Hematopoietic multipotent progenitor cell treated with erythropoietin and hydrocortisone succinate and interleukin-3 and kit ligand, for 17 days (in vitro differentiated cells): ENCODE measurements around the gene GBP5.
"Not testable (repeated sequence)": the region's sequence is repeated elsewhere in the genome, so short reads cannot be mapped to it uniquely, and the experiment has no call there.

Source experiments
- DNase-seq: peaks from one replicate; pipeline ENCODE4 v3.0.0-alpha.2; 2015; ENCODE audit warnings: low spot score

GBP5 gene

DNA sequence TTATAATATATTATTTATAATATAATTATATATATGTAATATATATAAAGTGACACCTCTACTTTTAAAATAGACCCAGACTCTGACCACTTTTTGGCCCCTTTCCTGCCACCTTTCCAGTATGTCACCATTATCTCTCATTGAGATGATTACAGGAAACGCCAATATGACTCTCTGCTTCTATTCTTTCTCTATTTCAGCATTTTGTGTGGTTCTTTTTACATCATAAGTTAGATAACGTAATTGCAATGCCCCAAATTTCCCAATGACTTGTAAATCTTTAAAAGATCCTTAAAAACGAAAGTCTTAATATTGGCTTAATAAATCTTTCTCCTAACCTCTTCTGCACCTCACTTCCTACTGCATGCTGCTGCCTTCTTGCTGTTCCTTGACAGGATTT lies 8.1 kb upstream of the GBP5 start:
- no peak for DNase-seq

DNA sequence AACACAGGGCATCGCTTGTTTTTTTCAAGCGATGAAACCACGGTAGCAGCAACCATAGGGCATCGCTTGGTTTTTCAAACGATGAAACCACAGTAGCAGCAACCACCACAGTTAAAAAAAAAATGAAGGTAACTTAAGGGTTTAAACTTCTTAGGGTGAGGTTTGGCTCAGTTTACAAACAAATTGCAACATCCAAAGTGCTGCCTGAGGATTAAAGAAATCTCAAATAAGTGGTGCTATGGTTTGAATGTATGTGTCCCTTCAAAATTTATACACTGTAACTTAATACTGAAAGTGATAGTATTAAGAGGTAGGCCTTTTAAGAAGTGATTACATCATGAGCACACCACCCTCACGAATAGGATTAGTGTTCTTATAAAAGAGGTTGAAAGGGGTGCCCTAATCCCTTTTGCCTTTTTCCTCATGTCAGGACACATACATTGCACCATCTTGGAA lies 6.4 kb upstream of the GBP5 start:
- no peak for DNase-seq

DNA sequence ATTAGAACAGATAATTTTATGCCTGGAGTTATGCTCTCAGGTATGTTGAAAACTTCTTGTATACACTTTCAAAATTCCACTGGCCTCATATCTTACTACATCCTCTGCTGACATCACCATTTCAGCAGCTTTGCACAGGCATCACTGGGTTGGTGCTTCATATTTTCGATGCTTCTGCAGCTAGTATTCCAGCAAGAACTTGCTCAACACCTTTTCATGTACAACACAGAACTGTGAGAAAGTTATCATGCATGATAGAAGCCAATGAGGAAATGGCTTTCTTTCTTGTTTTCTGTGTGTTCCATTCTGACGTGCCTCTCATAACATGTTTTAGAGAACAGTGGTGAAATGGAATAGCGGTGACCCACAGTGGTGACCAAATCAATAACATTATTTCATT lies 5.1 kb upstream of the GBP5 start:
- no peak for DNase-seq

DNA sequence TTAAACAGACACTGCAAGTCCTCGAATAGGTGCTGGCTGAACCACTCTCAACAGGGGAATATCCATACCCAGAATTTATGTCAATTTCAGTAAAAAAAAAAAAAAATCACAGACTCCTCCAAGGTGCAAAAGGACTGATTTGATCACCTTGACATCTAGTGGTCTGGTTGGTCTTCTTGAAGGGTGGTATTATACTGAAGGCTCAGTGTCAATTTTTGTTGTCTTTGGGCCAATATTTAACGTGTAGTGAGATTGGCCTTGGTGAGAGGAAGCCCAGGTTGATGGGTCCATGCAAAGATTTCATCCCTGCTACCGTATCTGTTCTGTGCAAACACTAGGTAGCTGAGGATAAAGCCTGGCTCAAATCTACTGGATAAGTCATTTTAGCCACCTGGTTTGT lies 4.0 kb upstream of the GBP5 start:
- no peak for DNase-seq

DNA sequence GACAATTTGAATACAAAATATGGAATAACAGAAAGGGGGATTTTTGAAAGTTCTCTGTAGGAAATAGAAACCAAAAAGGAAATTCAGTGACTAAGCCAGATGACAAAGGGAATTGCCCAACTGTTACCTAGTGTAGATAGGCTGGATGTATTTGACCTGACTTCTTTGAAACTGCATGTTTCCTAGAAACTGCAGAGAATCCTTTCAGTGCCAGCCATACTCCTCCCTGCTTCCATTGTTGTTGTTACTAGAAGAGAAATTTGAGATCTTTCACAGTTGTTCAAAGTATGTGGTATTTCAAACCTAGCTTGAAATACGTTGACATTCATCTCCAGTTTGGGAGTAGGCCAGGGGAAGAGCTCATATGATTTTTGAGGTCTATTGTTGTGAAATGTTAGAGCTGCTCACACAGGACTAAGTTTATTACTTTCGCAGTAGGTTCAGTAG lies 1.8 kb upstream of the GBP5 start:
- DNase-seq = no peak

DNA sequence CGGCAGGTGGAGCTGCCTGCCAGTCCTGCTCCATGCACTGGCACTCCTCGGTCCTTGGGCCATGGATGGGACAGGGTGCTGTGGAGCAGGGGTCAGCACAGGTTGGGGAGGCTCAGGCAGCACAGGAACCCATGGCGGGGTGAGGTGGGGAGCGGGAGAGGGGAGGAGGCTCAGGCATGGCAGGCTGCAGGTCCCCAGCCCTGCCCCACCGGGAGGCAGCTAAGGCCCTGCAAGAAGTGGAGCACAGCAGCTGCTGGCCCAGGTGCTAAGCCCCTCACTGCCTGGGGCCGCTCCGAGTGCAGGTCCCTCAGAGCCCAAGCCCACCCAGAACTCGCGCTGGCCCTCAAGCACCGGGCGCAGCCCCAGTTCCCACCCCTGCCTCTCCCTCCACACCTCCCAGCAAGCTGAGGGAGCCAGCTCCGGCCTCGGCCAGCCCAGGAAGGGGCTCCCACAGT lies 691 bp upstream of the GBP5 start:
- DNase-seq = no peak

DNA sequence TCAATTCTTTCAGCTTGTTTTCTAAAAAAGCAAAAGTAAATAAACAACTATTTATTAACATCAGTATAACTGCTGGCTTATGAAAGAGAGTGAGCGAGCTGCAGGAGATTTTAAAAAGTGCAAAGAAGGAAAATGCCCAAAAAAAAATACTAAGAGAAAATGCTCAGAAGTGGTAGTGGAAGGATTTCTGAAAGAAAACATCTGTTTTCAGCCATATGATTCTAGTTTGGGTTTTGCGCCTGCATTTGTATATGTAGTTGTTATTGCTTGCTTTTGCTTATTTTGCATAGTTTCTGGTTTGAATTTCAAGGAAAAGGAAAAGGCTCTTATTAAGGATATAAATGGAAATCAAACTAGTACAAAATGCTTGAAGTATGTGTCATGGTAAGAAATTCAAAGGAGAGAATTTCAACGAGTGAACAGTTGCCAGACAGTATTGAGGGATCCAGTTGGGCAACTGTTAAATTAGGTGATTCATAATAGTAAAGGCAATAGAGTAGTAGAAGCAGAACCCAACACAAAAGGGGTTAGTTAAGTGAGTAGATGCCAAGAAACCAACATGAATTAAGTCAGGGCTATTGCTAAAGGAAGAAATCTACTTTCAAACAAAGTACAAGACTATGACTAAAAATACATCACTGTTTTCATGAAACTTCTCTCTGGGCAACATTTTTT lies 1.2 kb downstream of the GBP5 start:
- DNase-seq = no peak

DNA sequence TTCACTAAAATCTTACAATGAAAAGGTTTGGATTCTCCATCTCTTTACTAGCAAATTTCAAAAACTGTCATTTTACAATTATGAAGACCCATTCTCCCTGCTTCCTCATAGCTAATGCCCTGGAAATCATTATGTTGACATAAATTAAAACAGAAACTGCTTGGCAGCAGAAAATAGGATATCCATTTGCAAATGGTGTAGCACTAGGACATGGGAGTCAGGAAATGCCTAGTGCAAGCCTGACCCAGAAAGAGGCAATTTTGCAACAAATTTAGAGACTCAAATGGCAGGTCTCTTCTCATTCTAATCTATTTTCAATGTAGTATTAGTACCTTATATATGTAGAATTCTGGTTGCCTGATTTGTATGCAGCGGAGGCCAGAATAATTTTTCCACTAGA lies 2.2 kb downstream of the GBP5 start:
- DNase-seq = no peak

DNA sequence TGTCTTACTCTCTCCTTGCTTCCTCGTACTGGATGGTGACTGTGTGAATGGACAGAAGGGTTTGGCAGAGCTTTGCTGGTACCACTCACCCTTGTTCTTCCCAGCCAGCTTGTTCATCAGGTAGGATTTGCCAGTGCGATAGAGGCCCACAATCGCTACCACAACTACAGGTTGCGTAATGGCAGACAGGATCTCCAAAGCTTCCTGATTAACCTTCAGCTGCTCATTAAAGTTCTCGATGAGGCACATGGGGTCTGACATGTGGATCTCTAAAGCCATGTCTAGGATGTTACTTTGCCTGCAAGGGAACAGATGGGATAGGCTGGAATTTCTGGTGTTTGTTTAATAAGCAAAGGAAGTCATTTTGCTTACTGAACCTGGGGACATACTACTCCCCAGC lies 3.4 kb downstream of the GBP5 start:
- DNase-seq = no peak

DNA sequence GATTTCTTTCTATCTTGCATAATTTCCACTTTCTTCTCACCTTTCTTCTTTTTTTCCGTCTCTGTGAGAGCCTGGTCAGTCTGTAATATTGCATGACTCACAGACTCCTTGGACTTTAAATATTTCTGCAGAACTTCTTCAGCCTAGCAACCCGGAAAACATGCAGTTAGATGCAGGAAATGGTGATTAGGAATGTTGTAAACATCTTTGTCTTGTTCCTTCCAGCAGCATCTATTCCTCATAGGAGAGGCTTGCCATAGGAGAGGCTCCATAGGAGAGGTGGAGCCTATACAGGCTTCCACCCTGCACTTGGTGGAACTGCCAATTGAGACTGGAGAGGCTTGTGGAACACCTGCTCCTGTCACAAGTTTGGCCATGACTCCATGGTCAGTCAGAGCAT lies 10.0 kb downstream of the GBP5 start:
- DNase-seq = no peak

DNA sequence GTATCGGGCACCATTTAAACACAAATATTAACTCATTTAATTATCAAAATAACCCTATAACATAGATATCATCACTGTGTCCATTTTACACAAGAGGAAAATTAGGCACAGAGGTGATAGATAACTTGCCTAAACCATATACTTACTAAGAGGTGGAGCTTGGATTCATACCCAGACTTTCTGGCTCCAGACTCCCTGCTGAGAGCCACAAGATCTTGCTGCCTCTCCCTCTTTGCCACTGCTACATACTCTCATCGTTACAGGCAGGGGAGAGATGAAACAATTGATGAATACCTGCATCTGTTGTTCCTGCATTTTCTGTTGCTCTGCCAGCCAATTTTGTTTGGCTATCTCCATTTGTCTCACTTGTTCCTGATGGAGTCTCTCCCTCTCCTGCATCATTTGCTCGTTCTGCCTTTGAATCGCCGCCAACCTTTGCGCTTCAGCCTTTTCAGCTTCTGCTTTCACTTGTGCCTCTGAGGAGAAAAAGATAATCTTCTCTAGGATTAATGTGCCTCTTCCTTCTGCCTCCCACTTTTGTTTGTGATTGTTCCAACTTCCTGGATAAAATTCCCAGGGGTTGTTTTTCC lies 10.6 kb downstream of the GBP5 start:
- no peak for DNase-seq

DNA sequence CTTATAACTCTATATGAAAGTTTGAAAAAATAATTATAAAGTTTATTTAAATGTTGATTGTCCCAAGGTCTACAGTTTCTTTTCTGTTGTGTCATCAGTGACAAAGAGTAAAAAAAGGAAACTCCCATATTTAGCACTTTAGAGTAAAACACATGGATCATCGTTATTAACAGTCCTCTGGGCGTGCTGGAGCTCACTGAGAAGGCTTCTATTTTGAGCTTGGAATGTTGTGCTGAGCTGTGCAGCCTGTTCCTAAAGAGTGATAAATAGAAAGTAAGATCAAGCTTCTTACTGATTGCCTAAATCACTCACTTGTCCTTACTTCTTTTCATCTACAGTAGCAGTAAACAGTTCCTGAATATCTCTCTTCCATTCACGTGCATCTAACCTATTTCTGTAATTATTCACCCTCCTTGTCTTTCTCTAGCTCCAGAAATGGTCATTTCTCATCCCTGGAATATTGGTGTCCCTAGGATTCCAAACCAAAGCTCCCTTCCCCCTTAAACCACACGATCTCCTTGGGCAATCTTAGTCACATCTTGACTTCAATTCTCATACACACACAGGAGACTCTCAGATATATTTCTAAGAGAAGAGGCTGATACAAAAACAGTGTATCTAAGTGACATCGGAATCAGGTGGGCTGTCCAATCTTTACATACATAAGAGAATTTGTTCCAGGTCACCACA lies 11.9 kb downstream of the GBP5 start:
- DNase-seq = no peak

DNA sequence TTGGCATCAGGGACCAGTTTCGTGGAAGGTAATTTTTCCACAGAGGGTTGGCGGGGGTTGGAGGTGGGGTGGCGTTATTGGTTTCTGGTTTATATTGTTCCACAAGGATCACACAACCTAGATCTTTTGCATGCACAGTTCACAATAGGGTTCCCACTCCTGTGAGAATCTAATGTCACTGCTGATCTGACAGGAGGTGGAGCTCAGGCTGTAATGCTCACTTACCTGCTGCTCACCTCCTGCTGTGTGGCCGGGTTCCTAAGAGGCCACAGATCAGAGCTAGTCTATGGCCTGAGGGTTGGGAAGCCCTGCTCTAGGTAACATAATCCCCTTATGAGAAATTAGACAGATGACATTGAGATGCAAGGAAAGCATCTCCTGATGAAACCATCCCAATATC lies 12.6 kb downstream of the GBP5 start:
- DNase-seq = no peak

DNA sequence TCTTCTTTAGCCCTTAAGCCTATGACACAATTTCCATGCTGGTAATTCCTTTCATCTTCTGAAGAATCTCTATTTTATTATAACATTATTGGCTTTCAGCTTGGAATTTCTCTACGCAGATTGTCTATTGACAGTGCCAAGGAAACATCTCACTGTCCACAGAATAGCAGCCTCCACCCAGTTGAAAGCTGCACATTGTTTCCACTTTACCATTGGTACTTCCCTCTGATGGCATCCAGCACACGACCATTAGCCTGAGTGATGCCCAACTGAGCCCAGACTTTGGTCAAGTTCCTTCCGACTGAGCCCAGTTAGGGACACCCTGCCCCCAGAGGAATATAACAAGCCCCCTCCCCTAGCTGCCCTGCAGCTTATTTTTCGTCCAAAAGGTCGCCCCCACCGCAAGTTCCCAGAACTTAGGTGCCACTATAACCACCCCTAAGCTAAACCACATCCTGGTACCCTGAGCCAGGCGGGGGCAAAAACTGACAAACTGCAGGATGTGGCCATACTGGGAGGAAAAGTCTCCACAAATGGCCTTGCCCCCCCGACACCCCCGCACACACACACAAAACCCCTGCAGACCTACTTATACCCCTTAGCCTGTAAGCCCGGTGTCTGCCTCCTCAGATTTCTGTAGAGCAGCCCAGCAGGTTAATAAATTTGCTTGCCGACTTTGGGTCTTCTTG lies 13.2 kb downstream of the GBP5 start:
- DNase-seq = no peak

DNA sequence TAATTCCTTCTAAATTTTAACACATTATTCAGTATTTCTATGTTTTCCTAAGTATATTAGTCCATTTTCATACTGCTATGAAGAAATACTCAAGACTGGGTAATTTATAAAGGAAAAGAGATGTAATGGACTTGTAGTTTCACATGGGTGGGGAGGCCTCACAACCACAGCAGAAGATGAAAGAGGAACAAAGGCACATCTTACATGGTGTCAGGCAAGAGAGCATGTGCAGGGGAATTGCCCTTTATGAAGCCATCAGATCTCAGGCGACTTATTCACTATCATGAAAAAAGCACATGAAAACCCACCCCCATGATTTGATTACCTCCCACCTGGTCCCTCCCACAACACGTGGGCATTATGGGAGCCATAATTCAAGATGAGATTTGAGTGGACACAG lies 15.6 kb downstream of the GBP5 start:
- no peak for DNase-seq

DNA sequence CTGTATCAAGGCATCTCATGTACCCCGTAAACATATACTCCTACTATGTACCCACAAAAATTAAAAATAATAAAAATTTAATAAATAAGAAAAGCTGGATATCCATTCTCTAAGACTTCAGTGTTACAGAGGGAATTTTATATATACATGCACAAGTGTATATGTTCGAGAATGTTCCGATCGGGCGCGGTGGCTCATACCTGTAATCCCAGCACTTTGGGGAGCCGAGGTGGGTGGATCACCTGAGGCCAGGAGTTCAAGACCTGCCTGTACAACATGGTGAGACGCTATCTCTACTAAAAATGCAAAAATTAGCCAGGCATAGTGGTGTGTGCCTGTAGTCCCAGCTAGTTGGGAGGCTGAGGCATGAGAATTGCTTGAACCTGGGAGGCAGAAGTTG lies 17.1 kb downstream of the GBP5 start:
- DNase-seq = not testable (repeated sequence)

DNA sequence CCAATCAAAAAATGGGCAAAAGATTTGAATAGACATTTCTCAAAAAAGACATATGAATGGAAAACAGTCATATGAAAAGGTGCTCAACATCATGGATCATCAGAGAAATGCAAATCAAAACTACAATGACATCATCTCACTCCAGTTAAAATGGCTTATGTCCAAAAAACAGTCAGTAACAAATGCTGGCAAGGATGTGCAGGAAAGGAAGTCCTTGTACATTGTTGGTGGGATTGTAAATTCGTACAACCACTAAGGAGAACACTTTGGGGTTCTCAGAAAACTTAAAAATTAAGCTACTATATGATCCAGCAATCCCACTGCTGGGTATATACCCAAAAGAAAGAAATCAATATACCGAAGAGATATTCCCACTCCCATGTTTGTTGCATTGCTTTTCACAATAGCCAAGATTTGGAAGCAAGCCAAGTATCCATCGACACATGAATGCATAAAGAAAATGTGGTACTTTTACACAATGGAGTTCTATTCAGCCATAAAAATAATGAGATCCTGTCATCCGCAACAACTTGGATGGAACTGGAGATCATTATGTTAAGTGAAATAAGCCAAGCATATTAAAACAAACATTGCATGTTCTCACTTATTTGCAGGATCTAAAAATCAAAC lies 17.9 kb downstream of the GBP5 start:
- DNase-seq = no peak

DNA sequence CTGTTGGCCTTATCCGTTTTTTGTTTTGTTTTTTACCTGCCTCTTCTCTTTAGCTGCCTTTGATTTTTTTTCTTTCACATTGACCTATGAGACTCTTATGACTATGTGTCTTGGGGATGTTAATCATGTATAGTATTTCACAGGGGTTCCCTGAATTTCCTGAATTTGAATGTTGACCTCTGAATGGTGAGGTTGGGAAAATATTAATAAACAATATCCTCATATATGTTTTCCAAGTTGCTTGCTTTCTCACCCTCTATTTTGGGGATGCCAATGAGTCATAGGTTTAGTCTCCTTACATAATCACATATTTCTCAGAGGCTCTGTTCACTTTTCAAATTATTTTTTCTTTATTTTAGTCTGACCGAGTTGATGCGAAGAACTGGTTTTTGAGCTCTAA lies 29.6 kb downstream of the GBP5 start:
- DNase-seq = no peak
